ENCODE results near the gene PILRA. TPM values are rescaled to one million over a fixed set of nuclear protein-coding genes. Genes with fewer than 3 reads are reported as not detected.

PILRA gene
- total RNA-seq, 2 donors from 2014 or later, result 5.9 to 15.3 TPM

- intact Hi-C loops (cut with DNase I), result loop anchor here in 1 of 2 donors (2.0 kb wide), 1 partner anchor 55 kb away; no protein-coding TSS in a partner anchor
- DNase-seq (ENCODE audit: low spot score), result no peak
Observed at GRCh38 chr7:100397315-100398081, 24.2 kb downstream of the PILRA start.

GRCh38 chr7:100398239-100398638 lies 25.0 kb downstream of the PILRA start:
- intact Hi-C loops (cut with DNase I), result no loop called here
- DNase-seq (ENCODE audit: low spot score), result no peak

- intact Hi-C loops (cut with DNase I), result no loop called here
- DNase-seq (ENCODE audit: low spot score), result no peak
Observed at GRCh38 chr7:100400041-100400440, 26.8 kb downstream of the PILRA start.

GRCh38 chr7:100400656-100401055 lies 27.4 kb downstream of the PILRA start:
- intact Hi-C loops (cut with DNase I), result no loop called here

GRCh38 chr7:100401811-100402210 lies 28.5 kb downstream of the PILRA start:
- no peak for DNase-seq (ENCODE audit: low spot score)
- intact Hi-C loops (cut with DNase I), result no loop called here

More at GRCh38 chr7:100400656-100401055, 27.4 kb downstream of the PILRA start:
- DNase-seq (ENCODE audit: low spot score), result no peak

- intact Hi-C loops (cut with DNase I), result no loop called here
- no peak for DNase-seq (ENCODE audit: low spot score)
Observed at GRCh38 chr7:100402241-100402640, 29.0 kb downstream of the PILRA start.

GRCh38 chr7:100406767-100407166 lies 33.5 kb downstream of the PILRA start:
- intact Hi-C loops (cut with DNase I), result loop anchor here in 1 of 2 donors (2.0 kb wide), 1 partner anchor 14 kb away; no protein-coding TSS in a partner anchor
- DNase-seq (ENCODE audit: low spot score), result no peak

- intact Hi-C loops (cut with DNase I), result loop anchor here in 1 of 2 donors (2.0 kb wide), 1 partner anchor 13 kb away; no protein-coding TSS in a partner anchor
- DNase-seq (ENCODE audit: low spot score), result no peak
Observed at GRCh38 chr7:100407285-100408180, 34.2 kb downstream of the PILRA start.

GRCh38 chr7:100411101-100411500 lies 37.8 kb downstream of the PILRA start:
- intact Hi-C loops (cut with DNase I), result no loop called here

GRCh38 chr7:100413346-100413745 lies 40.1 kb downstream of the PILRA start:
- intact Hi-C loops (cut with DNase I), result no loop called here
- no peak for DNase-seq (ENCODE audit: low spot score)

More at GRCh38 chr7:100411101-100411500, 37.8 kb downstream of the PILRA start:
- no peak for DNase-seq (ENCODE audit: low spot score)

GRCh38 chr7:100413889-100414288 lies 40.6 kb downstream of the PILRA start:
- intact Hi-C loops (cut with DNase I), result no loop called here
- DNase-seq (ENCODE audit: low spot score), result no peak

GRCh38 chr7:100415448-100415847 lies 42.2 kb downstream of the PILRA start:
- intact Hi-C loops (cut with DNase I), result no loop called here
- no peak for DNase-seq (ENCODE audit: low spot score)

- DNase-seq (ENCODE audit: low spot score), result no peak
- intact Hi-C loops (cut with DNase I), result no loop called here
Observed at GRCh38 chr7:100418930-100419659, 45.8 kb downstream of the PILRA start.

- intact Hi-C loops (cut with DNase I), result loop anchor here in 1 of 2 donors (2.0 kb wide), 1 partner anchor 13 kb away; no protein-coding TSS in a partner anchor
- DNase-seq (ENCODE audit: low spot score), result no peak
Observed at GRCh38 chr7:100419660-100420226, 46.5 kb downstream of the PILRA start.

GRCh38 chr7:100423315-100423714 lies 50.0 kb downstream of the PILRA start:
- intact Hi-C loops (cut with DNase I), result no loop called here
- DNase-seq (ENCODE audit: low spot score), result no peak

- intact Hi-C loops (cut with DNase I), result no loop called here
- no peak for DNase-seq (ENCODE audit: low spot score)
Observed at GRCh38 chr7:100425347-100425746, 52.1 kb downstream of the PILRA start.

- intact Hi-C loops (cut with DNase I), result no loop called here
Observed at GRCh38 chr7:100426516-100426915, 53.2 kb downstream of the PILRA start.

GRCh38 chr7:100427762-100428198 lies 54.5 kb downstream of the PILRA start:
- intact Hi-C loops (cut with DNase I), result no loop called here
- DNase-seq (ENCODE audit: low spot score), result no peak

More at GRCh38 chr7:100426516-100426915, 53.2 kb downstream of the PILRA start:
- no peak for DNase-seq (ENCODE audit: low spot score)
